ENCODE results near the gene SLC6A5. TPM values are rescaled to one million over a fixed set of nuclear protein-coding genes. Genes with fewer than 3 reads are reported as not detected.
"Not testable (repeated sequence)": the region's sequence is repeated elsewhere in the genome, so short reads cannot be mapped to it uniquely, and the experiment has no call there.

SLC6A5 gene
- total RNA-seq, 1 donor: not detected

DNA sequence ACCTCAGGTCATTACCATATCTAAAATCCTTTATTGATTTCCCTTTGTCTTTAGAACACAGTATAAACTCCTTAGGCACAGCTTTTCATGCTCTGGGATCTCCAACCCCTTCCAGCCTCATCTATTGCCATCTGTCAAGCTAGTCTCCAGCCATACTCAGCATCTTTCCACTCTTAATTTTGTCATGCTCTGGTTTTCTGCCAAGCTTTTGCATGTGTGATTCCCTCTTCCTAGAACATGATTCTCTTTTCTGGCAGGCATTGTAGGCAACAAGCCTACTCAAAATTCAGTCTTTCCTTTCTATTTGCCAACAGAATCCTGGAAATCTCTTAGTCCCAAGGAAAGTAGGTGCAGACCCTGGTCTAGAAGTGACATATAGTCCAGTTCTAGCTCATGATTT is 35.5 kb upstream of the SLC6A5 start:
- DNase-seq (ENCODE audit: low read depth): no peak
- TF ChIP-seq, protein P1, sequence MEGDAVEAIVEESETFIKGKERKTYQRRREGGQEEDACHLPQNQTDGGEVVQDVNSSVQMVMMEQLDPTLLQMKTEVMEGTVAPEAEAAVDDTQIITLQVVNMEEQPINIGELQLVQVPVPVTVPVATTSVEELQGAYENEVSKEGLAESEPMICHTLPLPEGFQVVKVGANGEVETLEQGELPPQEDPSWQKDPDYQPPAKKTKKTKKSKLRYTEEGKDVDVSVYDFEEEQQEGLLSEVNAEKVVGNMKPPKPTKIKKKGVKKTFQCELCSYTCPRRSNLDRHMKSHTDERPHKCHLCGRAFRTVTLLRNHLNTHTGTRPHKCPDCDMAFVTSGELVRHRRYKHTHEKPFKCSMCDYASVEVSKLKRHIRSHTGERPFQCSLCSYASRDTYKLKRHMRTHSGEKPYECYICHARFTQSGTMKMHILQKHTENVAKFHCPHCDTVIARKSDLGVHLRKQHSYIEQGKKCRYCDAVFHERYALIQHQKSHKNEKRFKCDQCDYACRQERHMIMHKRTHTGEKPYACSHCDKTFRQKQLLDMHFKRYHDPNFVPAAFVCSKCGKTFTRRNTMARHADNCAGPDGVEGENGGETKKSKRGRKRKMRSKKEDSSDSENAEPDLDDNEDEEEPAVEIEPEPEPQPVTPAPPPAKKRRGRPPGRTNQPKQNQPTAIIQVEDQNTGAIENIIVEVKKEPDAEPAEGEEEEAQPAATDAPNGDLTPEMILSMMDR (IDR thresholded peaks at IDR 0.05; ENCODE audit: insufficient read depth, low read depth, low read length): no peak
- H3K4me3 ChIP-seq (ENCODE audit: low read depth, low read length): no peak overlapping the region

GRCh38 chr11:20564846-20565635 is 34.4 kb upstream of the SLC6A5 start:
- no peak for DNase-seq (ENCODE audit: low read depth)
- TF ChIP-seq, protein P1 (IDR thresholded peaks at IDR 0.05; ENCODE audit: insufficient read depth, low read depth, low read length): no peak

DNA sequence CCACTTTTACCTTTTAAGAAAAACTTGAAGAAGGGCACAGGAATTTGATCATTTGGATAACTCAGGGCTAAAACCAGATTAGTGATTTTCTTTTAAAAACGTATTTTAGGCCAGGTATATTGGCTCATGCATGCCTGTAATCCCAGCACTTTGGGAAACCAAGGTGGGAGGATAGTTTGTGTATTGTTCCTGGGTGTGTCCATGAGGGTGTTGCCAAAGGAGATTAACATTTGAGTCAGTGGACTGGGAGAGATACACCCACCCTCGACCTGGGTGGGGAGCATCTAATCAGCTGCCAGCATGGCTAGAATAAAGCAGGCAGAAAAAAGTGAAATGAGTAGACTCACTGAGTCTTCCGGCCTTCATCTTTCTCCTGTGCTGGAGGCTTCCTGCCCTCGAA is 33.3 kb upstream of the SLC6A5 start:
- DNase-seq (ENCODE audit: low read depth); H3K4me3 ChIP-seq (ENCODE audit: low read depth, low read length): not testable (repeated sequence)

More at GRCh38 chr11:20564846-20565635, 34.4 kb upstream of the SLC6A5 start:
- no peak overlapping the region for H3K4me3 ChIP-seq (ENCODE audit: low read depth, low read length)

DNA sequence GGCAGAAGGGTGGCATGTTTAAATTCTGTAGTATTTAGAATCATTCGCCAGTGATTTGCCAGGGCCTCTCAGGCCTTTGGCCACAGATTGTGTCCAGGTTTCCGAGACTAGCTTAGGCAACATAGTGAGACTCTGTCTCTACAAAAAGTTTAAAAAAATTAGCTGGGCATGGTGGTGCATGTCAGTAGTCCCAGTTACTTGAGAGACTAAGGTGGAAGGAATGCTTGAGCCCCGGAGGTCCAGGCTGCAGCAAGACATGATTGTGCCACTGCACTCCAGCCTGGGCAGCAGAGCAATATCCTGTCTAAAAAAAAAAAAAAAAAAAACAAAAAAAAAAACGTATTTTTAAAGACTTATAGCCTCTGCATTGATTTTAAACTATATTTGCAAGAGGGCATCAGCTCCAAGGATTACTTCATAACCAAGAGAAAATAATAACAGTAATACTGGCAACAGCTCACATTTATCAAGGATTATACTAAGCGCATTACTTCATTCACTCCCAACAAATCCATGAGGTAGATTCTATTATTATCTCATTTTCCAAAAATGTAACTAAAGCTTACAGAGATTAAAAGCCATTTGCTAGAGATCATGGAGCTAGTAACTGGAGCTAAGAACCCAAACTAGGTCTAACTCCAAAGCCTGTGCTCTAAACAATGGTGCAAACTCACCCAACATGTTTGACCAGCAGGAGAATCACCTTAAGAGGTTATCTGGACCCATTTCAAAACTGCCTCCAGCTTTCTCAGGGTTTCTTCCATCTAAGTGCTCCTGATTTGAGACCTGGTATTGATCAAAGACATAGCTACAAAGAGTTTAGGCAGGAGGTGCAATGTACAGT is 32.6 kb upstream of the SLC6A5 start:
- no peak for DNase-seq (ENCODE audit: low read depth)
- TF ChIP-seq, protein P1 (IDR thresholded peaks at IDR 0.05; ENCODE audit: insufficient read depth, low read depth, low read length): no peak

GRCh38 chr11:20579725-20580124 is 19.7 kb upstream of the SLC6A5 start:
- H3K4me3 ChIP-seq (ENCODE audit: low read depth, low read length); DNase-seq (ENCODE audit: low read depth): not testable (repeated sequence)

More for the DNA sequence above, 32.6 kb upstream of the SLC6A5 start:
- H3K4me3 ChIP-seq (ENCODE audit: low read depth, low read length): no peak overlapping the region

- no peak for DNase-seq (ENCODE audit: low read depth)
- no peak overlapping the region for H3K4me3 ChIP-seq (ENCODE audit: low read depth, low read length)
- TF ChIP-seq, protein P1 (IDR thresholded peaks at IDR 0.05; ENCODE audit: insufficient read depth, low read depth, low read length): no peak
These were observed 16.2 kb upstream of the SLC6A5 start for GRCh38 chr11:20583201-20583600.

DNA sequence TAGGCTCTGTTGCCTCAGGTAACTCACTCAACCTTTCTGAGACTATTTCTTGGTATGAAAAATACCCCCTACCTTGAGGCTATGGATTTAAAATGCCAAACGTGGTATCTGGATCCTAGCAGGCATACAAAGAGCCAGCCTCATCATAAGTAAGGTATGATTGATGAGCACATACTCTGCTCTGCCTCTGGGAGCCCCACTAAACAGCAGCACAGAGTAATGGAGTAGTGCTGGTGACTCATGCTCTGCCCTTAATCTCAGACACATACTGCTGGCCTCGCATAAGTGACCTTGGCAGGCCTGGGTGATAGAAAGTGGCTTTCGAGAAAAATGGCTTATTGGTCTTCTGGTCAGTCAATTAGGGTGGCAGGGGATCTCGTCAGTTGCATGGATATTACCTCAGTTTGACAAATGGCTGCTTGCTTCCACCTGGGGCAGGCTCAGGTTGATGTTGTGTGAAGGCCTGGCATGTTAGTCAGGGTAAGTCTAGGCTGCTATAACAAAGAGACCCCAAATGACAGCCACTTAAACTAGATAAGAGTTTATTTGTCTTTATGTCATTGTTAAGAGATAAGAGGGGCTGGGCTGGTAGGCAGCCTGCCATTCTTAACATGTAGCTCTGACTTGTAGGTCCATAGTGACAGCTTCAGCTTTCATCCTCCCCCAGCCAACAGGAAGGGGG is 15.2 kb upstream of the SLC6A5 start:
- H3K4me3 ChIP-seq (ENCODE audit: low read depth, low read length): no peak overlapping the region
- no peak for DNase-seq (ENCODE audit: low read depth)
- TF ChIP-seq, protein P1 (IDR thresholded peaks at IDR 0.05; ENCODE audit: insufficient read depth, low read depth, low read length): no peak

Measured in fibroblast of villous mesenchyme (primary cell).